OCI-LY7 (cell line): Measurements from ENCODE around the gene TMEM256. TPM values are rescaled to one million over a fixed set of nuclear protein-coding genes. Genes with fewer than 3 reads are reported as not detected.
A peak's percentile ranks its signal among the peaks of the same experiment; 100 is the strongest.

Source experiments
- BruUV-seq: library from RNA; stranded (reverse); fragments of 400-500 nt; replicated peaks from 2 replicates; lab custom pipeline; 2021; lab: Mats Ljungman, UMichigan
- CTCF ChIA-PET: fragments of 300-600 bp; sonication (Branson Sonifier 250); formaldehyde crosslinking; loops from one replicate; lab custom pipeline; 2022; ENCODE audit warnings: antibody characterized with exemption; ENCODE audit not compliant: unreplicated experiment; lab: Charles Lee
- POLR2A ChIA-PET: fragments of 300-600 bp; sonication (Branson Sonifier 250); formaldehyde crosslinking; loops from one replicate; lab custom pipeline; 2022; ENCODE audit warnings: antibody characterized with exemption; lab: Charles Lee
- DNase-seq: peaks from one replicate; pipeline ENCODE4 v3.0.0-alpha.2; 2015; ENCODE audit warnings: low spot score
- H2AFZ ChIP-seq: fragments of 200-600 bp; sonication (generic), shearing (Covaris generic); 2 replicates; pipeline ENCODE4 v1.6.1; 2014; ENCODE audit warnings: mild to moderate bottlenecking, antibody characterized with exemption, low read length, moderate library complexity
- H3K27ac ChIP-seq: fragments of 200-600 bp; sonication (generic); 2 replicates; pipeline ENCODE4 v1.5.1; 2014; ENCODE audit warnings: mixed run types, low read depth, mild to moderate bottlenecking, moderate library complexity, low read length, inconsistent platforms; ENCODE audit not compliant: poor library complexity, severe bottlenecking
- H3K36me3 ChIP-seq: fragments of 200-600 bp; sonication (generic); 2 replicates; pipeline ENCODE4 v1.6.1; 2014; ENCODE audit warnings: mild to moderate bottlenecking, antibody characterized with exemption, low read length, moderate library complexity, mixed read lengths; ENCODE audit not compliant: insufficient read depth
- H3K4me1 ChIP-seq: fragments of 200-600 bp; sonication (generic); 2 replicates; pipeline ENCODE4 v1.5.1; 2014; ENCODE audit warnings: mild to moderate bottlenecking, low read length; ENCODE audit not compliant: insufficient read depth, poor library complexity, severe bottlenecking
- H3K4me2 ChIP-seq: fragments of 200-600 bp; sonication (generic); 2 replicates; pipeline ENCODE4 v1.6.1; 2014; ENCODE audit warnings: mild to moderate bottlenecking, low read length
- H3K4me3 ChIP-seq: fragments of 200-600 bp; sonication (generic); 2 replicates; pipeline ENCODE4 v1.5.1; 2014; ENCODE audit warnings: mild to moderate bottlenecking, low read depth, low read length; ENCODE audit not compliant: poor library complexity, severe bottlenecking
- H3K79me2 ChIP-seq: fragments of 200-600 bp; sonication (generic); 2 replicates; pipeline ENCODE4 v1.6.1; 2016; ENCODE audit warnings: low read depth, mild to moderate bottlenecking, low read length, moderate library complexity, mixed read lengths; ENCODE audit not compliant: insufficient read depth
- H3K9me2 ChIP-seq: fragments of 200-600 bp; sonication (generic); 2 replicates; pipeline ENCODE4 v1.6.1; 2016; ENCODE audit warnings: mild to moderate bottlenecking, low read length, mixed read lengths; ENCODE audit not compliant: insufficient read depth
- H3K9me3 ChIP-seq: fragments of 200-600 bp; sonication (generic); 2 replicates; pipeline ENCODE4 v1.6.1; 2014; ENCODE audit warnings: mild to moderate bottlenecking, mixed run types, low read length, mixed read lengths
- H4K20me1 ChIP-seq: fragments of 200-600 bp; sonication (generic); 2 replicates; pipeline ENCODE4 v1.6.1; 2014; ENCODE audit warnings: mild to moderate bottlenecking, antibody characterized with exemption, low read length, moderate library complexity, mixed read lengths; ENCODE audit not compliant: insufficient read depth
- CTCF ChIP-seq: fragments of 200-600 bp; sonication (generic); conservative IDR thresholded peaks from 2 replicates; pipeline ENCODE4 v1.5.1; 2014; ENCODE audit warnings: mild to moderate bottlenecking, antibody characterized with exemption, low read length, moderate library complexity, mixed read lengths
- EZH2phosphoT487 ChIP-seq: fragments of 200-600 bp; sonication (generic); IDR thresholded peaks from 2 replicates; pipeline ENCODE4 v1.6.1; 2018; ENCODE audit warnings: low read depth, borderline replicate concordance, mild to moderate bottlenecking, mixed run types, antibody characterized with exemption, low read length, moderate library complexity, mixed read lengths
- intact Hi-C: fragments of 100-400 bp; cut with micrococcal nuclease; formaldehyde crosslinking; loops from one replicate; pipeline ENCODE4 v1.10.0; 2022; ENCODE audit not compliant: unreplicated experiment
- total RNA-seq, 2 experiments: library from RNA; depleted of rRNA in 1 of 2; stranded (reverse); fragments of >200 nt in 1 of 2; shearing (Covaris generic) in 1 of 2; gene quantifications; 2 replicates each; pipeline ENCODE4 v1.2.3, GENCODE V29; 2014 to 2022

The TMEM256 gene
- total RNA-seq, 2 experiments from 2014 or later, result 96.6 to 165 TPM

GRCh38 chr17:7403043-7403726 lies 712 bp downstream of the TMEM256 start:
- no peak overlapping the region for H3K27ac ChIP-seq
- H3K79me2 ChIP-seq, result no peaks in the 10 kb centered on the region
- peaks cover 6% of the 10 kb centered on the region for H3K4me1 ChIP-seq
- intact Hi-C loops, result loop anchor here (5.0 kb wide), 1 partner anchor 51 kb away; the partner anchor contains the start of gene KCTD11
- no peaks in the 10 kb centered on the region for H3K9me3 ChIP-seq
- H3K4me2 ChIP-seq, result peak overlapping the region; percentile 60
- ChIA-PET POLR2A (interaction anchor here (0.7 to 1.5 kb wide), 7 partner anchors 9 to 88 kb away, joined by 3 to 8 read pairs (median 5); partner anchors contain the start of genes PLSCR3 and TMEM102), CTCF (interaction anchor here (1.9 kb wide), 1 partner anchor 33 kb away, joined by 18 read pairs; the partner anchor contains the start of gene TMEM102)
- DNase-seq, result peak; percentile 16
- TSS peak; percentile 87 for BruUV-seq
- peak overlapping the region; percentile 70 for H3K4me3 ChIP-seq
- H3K36me3 ChIP-seq, result no peaks in the 10 kb centered on the region
- H3K9me2 ChIP-seq, result no peaks in the 10 kb centered on the region
- no peaks in the 10 kb centered on the region for H4K20me1 ChIP-seq
- TF ChIP-seq EZH2phosphoT487, result no peak
- no peak for TF ChIP-seq CTCF
- H2AFZ ChIP-seq, result peak overlapping the region; percentile 30; the same call in 1 of the 2 replicates

GRCh38 chr17:7398612-7399011 lies 5.3 kb downstream of the TMEM256 start:
- Histone ChIP-seq H3K27ac (no peak overlapping the region), H4K20me1 (no peaks in the 10 kb centered on the region), H3K9me3 (no peaks in the 10 kb centered on the region), H3K4me1 (peaks cover 9% of the 10 kb centered on the region), H2AFZ (no peak overlapping the region), H3K4me3 (no peak overlapping the region), H3K36me3 (no peaks in the 10 kb centered on the region), H3K4me2 (no peak overlapping the region), H3K79me2 (no peaks in the 10 kb centered on the region), H3K9me2 (no peaks in the 10 kb centered on the region)
- ChIA-PET CTCF (no interaction called here), POLR2A (interaction anchor here (0.6 to 1.0 kb wide), 4 partner anchors 11 to 134 kb away, joined by 3 to 4 read pairs (median 3); no protein-coding TSS in a partner anchor)
- TF ChIP-seq EZH2phosphoT487 (no peak), CTCF (no peak)
- DNase-seq, result no peak
- BruUV-seq, result no TSS peak
- intact Hi-C loops, result no loop called here

GRCh38 chr17:7396147-7396546 lies 7.8 kb downstream of the TMEM256 start:
- no TSS peak for BruUV-seq
- ChIA-PET CTCF (no interaction called here), POLR2A (no interaction called here)
- H3K79me2 ChIP-seq, result no peaks in the 10 kb centered on the region
- peaks cover 9% of the 10 kb centered on the region for H3K4me1 ChIP-seq
- no peak overlapping the region for H2AFZ ChIP-seq
- no peak for DNase-seq
- no peaks in the 10 kb centered on the region for H3K9me2 ChIP-seq
- H3K27ac ChIP-seq, result no peak overlapping the region
- peaks cover 12% of the 10 kb centered on the region; the same call in 1 of the 2 replicates for H3K36me3 ChIP-seq
- no peak overlapping the region for H3K4me3 ChIP-seq
- H3K9me3 ChIP-seq, result no peaks in the 10 kb centered on the region
- TF ChIP-seq CTCF (no peak), EZH2phosphoT487 (no peak)
- no peak overlapping the region for H3K4me2 ChIP-seq
- intact Hi-C loops, result no loop called here
- no peaks in the 10 kb centered on the region for H4K20me1 ChIP-seq
